GM12878 (cell line): Measurements from ENCODE around the gene CPNE4. TPM values are rescaled to one million over a fixed set of nuclear protein-coding genes. Genes with fewer than 3 reads are reported as not detected.
A peak's percentile ranks its signal among the peaks of the same experiment; 100 is the strongest.

Experiments
- ATAC-seq: fragments of 200-7000 bp; cut with Tn5 transposase; 3 replicates; pipeline ENCODE4 v1.9.1; 2020; ENCODE audit warnings: mild to moderate bottlenecking, moderate library complexity
- BruUV-seq: library from RNA; stranded (reverse); fragments of 400-500 nt; replicated peaks from 2 replicates; lab custom pipeline; 2021; lab: Mats Ljungman, UMichigan
- CTCF ChIA-PET: fragments of 300-600 bp; sonication (Branson Sonifier 250); formaldehyde crosslinking; extraction: SDS; loops from one replicate; lab custom pipeline; 2021; ENCODE audit warnings: inconsistent platforms; lab: Yijun Ruan, JAX
- POLR2A ChIA-PET: fragments of 350-600 bp; formaldehyde crosslinking; extraction: SDS; loops from one replicate; lab custom pipeline; 2021; ENCODE audit warnings: inconsistent platforms; lab: Charles Lee
- RAD21 ChIA-PET: fragments of 300-600 bp; sonication (Branson Sonifier 250); formaldehyde crosslinking; loops from one replicate; lab custom pipeline; 2023; ENCODE audit warnings: antibody characterized with exemption; ENCODE audit not compliant: unreplicated experiment; lab: Charles Lee
- SMC1A ChIA-PET: fragments of 300-600 bp; sonication (Branson Sonifier 250); formaldehyde crosslinking; loops from one replicate; lab custom pipeline; 2023; ENCODE audit not compliant: unreplicated experiment, uncharacterized antibody; lab: Charles Lee
- DNase-seq: peaks from one replicate; pipeline ENCODE4 v3.0.0-alpha.2; 2011; ENCODE audit warnings: low read depth, low spot score
- FAIRE-seq: peaks from 3 replicates; lab custom pipeline; 2011; peaks lifted over from hg19 to GRCh38; lab: Jason Lieb, UNC
- H2AFZ ChIP-seq: 2 replicates; pipeline ENCODE4 v1.6.0; 2011; ENCODE audit warnings: low read depth, low read length, control low read depth; ENCODE audit not compliant: control insufficient read depth
- H3K27ac ChIP-seq: 2 replicates; pipeline ENCODE4 v1.5.1; 2011; ENCODE audit warnings: control low read depth; ENCODE audit not compliant: control insufficient read depth, insufficient read depth
- H3K27me3 ChIP-seq, 2 experiments: replicated peaks in 1 of 2; 2 replicates each; pipeline versions ENCODE4 v1.6.0 to v1.6.1; 2011; ENCODE audit warnings: low read length in 1 of 2; ENCODE audit not compliant: control insufficient read depth in 2 of 2, insufficient read depth in 2 of 2
- H3K36me3 ChIP-seq, 2 experiments: 2 replicates each; pipeline ENCODE4 v1.5.1; 2011; ENCODE audit warnings: low read length in 1 of 2; ENCODE audit not compliant: control insufficient read depth in 2 of 2, insufficient read depth in 2 of 2
- H3K4me1 ChIP-seq: 2 replicates; pipeline ENCODE4 v1.6.1; 2011; ENCODE audit warnings: mild to moderate bottlenecking, low read length, moderate library complexity, mixed read lengths; ENCODE audit not compliant: control insufficient read depth, insufficient read depth
- H3K4me2 ChIP-seq: 2 replicates; pipeline ENCODE4 v1.6.0; 2011; ENCODE audit warnings: control low read depth; ENCODE audit not compliant: control insufficient read depth, insufficient read depth
- H3K4me3 ChIP-seq: fragments of 200-600 bp; sonication (generic); 2 replicates; pipeline ENCODE4 v1.5.1; 2016
- H3K79me2 ChIP-seq: 2 replicates; pipeline ENCODE4 v1.6.0; 2011; ENCODE audit warnings: low read length; ENCODE audit not compliant: control insufficient read depth, insufficient read depth
- H3K9ac ChIP-seq: 2 replicates; pipeline ENCODE4 v1.8.0; 2011; ENCODE audit warnings: low read length, control low read depth, mixed read lengths; ENCODE audit not compliant: control insufficient read depth, insufficient read depth
- H3K9me3 ChIP-seq: replicated peaks from 3 replicates; pipeline ENCODE4 v1.5.1; 2011; ENCODE audit warnings: mild to moderate bottlenecking, low read length; ENCODE audit not compliant: control insufficient read depth, insufficient read depth
- H4K20me1 ChIP-seq: 2 replicates; pipeline ENCODE4 v1.6.0; 2011; ENCODE audit not compliant: control insufficient read depth, insufficient read depth
- CBX5 ChIP-seq: sonication (generic); IDR thresholded peaks from 2 replicates; pipeline ENCODE4 v1.6.1; 2016; ENCODE audit warnings: low read depth, moderate library complexity, mild to moderate bottlenecking, inconsistent platforms
- CHD1 ChIP-seq: IDR thresholded peaks from 2 replicates; pipeline ENCODE4 v1.6.1; 2012; ENCODE audit warnings: low read depth, low read length, improper control_type of control experiment
- CHD4 ChIP-seq: fragments of 200-600 bp; sonication (generic); IDR thresholded peaks from 2 replicates; pipeline ENCODE4 v1.6.1; 2016; ENCODE audit warnings: mild to moderate bottlenecking
- CREM ChIP-seq: IDR thresholded peaks from 2 replicates; pipeline ENCODE4 v1.6.1; 2014; ENCODE audit warnings: antibody characterized with exemption, low read depth
- DPF2 ChIP-seq: fragments of 450-650 bp; IDR thresholded peaks from 2 replicates; pipeline ENCODE4 v1.6.1; 2017; ENCODE audit warnings: mild to moderate bottlenecking
- EP300 ChIP-seq, 2 experiments: fragments of 150-350 bp in 1 of 2; IDR thresholded peaks; 2 replicates each; pipeline ENCODE4 v1.6.1; 2011 to 2012; ENCODE audit warnings: low read depth in 2 of 2, low read length in 2 of 2, borderline replicate concordance in 1 of 2, improper control_type of control experiment in 1 of 2, inconsistent platforms in 1 of 2; ENCODE audit not compliant: control insufficient read depth in 1 of 2
- IRF3 ChIP-seq: fragments of 450-650 bp; IDR thresholded peaks from 2 replicates; pipeline ENCODE4 v1.6.1; 2014; ENCODE audit warnings: mild to moderate bottlenecking
- POLR2A ChIP-seq: IDR thresholded peaks from 2 replicates; pipeline ENCODE4 v1.6.1; 2011; ENCODE audit warnings: low read depth, mild to moderate bottlenecking, low read length
- POLR2AphosphoS5 ChIP-seq: IDR thresholded peaks from 2 replicates; pipeline ENCODE4 v1.6.1; 2011; ENCODE audit warnings: mild to moderate bottlenecking, low read length, inconsistent platforms
- RAD51 ChIP-seq: fragments of 450-650 bp; IDR thresholded peaks from 2 replicates; pipeline ENCODE4 v1.6.1; 2016; ENCODE audit warnings: moderate library complexity, mild to moderate bottlenecking, inconsistent platforms
- SREBF2 ChIP-seq: IDR thresholded peaks from 2 replicates; pipeline ENCODE4 v1.6.1; 2012; ENCODE audit warnings: mild to moderate bottlenecking, low read length
- STAT1 ChIP-seq: fragments of 450-650 bp; conservative IDR thresholded peaks from 2 replicates; pipeline ENCODE4 v1.6.1; 2014; ENCODE audit warnings: antibody characterized with exemption, mild to moderate bottlenecking
- SUPT20H ChIP-seq: IDR thresholded peaks from 2 replicates; pipeline ENCODE4 v1.6.1; 2011; ENCODE audit warnings: low read depth, mild to moderate bottlenecking, low read length, moderate library complexity, borderline replicate concordance; ENCODE audit not compliant: control insufficient read depth
- SUZ12 ChIP-seq: fragments of 200-600 bp; sonication (generic); IDR thresholded peaks from one replicate; pipeline ENCODE4 v1.6.1; 2018; ENCODE audit warnings: antibody characterized with exemption, mild to moderate bottlenecking; ENCODE audit not compliant: unreplicated experiment
- YBX1 ChIP-seq: fragments of 450-650 bp; IDR thresholded peaks from 2 replicates; pipeline ENCODE4 v1.6.1; 2016; ENCODE audit warnings: antibody characterized with exemption
- ZNF274 ChIP-seq: IDR thresholded peaks from one replicate; pipeline ENCODE4 v1.8.0; 2011; ENCODE audit not compliant: insufficient read length, insufficient read depth
- WGBS: methylation state at CpG from one replicate; pipeline ENCODE4 v1.1.6; 2016; ENCODE audit warnings: low lambda C conversion rate; ENCODE audit not compliant: insufficient replicate concordance, insufficient coverage; ENCODE audit errors: missing lambda C conversion rate; 5-methylcytosine and 5-hydroxymethylcytosine counted together
- in situ Hi-C: fragments of 300-500 bp; cut with MboI; formaldehyde crosslinking; loops from 9 replicates; pipeline ENCODE4 v1.14.3; 2018; ENCODE audit warnings: mixed read lengths
- intact Hi-C: fragments of 100-400 bp; cut with micrococcal nuclease; formaldehyde crosslinking; loops from one replicate; pipeline ENCODE4 v1.14.2; 2022; ENCODE audit not compliant: unreplicated experiment
- polyA plus RNA-seq, 11 experiments: library from polyadenylated mRNA; depleted of rRNA in 4 of 11; unstranded in 6 of 11; stranded (reverse) in 5 of 11; fragments of >200 nt; fragmentation: Nextera tagmentation in 4 of 11; fragmentation: Illumina TruSeq in 1 of 11; extraction: Ambion mirVana in 4 of 11; extraction: Trizol in 1 of 11; gene quantifications; 1 replicate in 1 of 11; 2 replicates in 10 of 11; pipeline versions ENCODE4 v1.2.1 to v1.2.3, GENCODE V29; 2011 to 2016; ENCODE audit warnings: inconsistent platforms in 2 of 11, missing spikeins in 2 of 11, low read depth in 1 of 11
- total RNA-seq, 4 experiments: library from RNA; depleted of rRNA in 3 of 4; stranded (reverse); fragments of >200 nt in 3 of 4; fragmentation: Illumina TruSeq in 1 of 4; extraction: Trizol in 1 of 4; gene quantifications; 2 replicates each; pipeline versions ENCODE4 v1.2.1 to v1.2.3, GENCODE V29; 2013 to 2021
- TF ChIP-seq, protein P1 (sequence below): fragments of 150-350 bp; IDR thresholded peaks from 2 replicates; pipeline ENCODE4 v1.6.1; 2016; ENCODE audit warnings: low read depth, low read length
- TF ChIP-seq, protein P2 (sequence below): IDR thresholded peaks from 2 replicates; pipeline ENCODE4 v1.6.1; 2011; ENCODE audit warnings: borderline replicate concordance, low read depth, mild to moderate bottlenecking, moderate library complexity, mixed read lengths, low read length; ENCODE audit not compliant: insufficient read depth; ENCODE audit errors: extremely low read length

Gene CPNE4
- total and polyA plus RNA-seq, 10 of the 15 experiments (the other 5 are each of a cell fraction or from before 2014, with no cell fraction given), result 0.17 to 1.9 (median 0.48) TPM; not detected in 1

DNA sequence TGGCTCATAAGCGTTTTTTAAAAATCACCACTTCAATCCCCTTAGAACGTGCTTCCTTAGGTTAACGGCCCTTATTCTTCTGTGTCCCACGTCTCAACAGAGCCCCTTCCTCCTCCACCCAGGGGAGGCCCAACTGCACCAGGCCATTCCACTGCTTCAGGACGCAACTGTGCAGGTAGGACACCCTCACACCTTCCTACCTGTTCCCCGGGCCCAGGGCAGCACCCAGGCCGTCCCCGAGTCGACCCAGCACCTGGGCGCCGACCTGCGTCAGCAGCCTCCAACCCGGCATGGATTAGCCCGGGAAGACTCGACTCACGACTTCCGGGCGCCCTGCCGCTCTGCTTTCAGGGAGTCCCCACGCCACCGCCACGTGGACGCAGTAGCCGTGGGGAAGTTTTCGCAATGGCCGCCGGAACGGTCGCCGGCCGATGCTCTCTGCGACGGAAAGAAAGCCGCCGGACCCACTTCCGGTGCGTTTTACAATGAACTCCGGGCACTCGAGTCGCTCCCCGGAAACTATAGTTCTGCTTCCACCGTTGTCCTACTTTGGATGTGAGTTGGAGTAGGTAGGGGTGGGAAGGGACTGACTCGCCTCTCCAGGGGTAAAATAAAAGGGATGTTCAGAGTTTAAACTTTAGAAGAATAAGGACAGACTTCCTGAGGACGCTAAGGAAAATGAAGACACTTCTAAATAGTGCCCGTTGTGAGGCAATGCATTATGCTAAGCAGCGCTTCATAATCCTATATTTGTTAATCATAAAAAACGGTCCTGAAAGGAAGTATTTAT is 532.1 kb downstream of the CPNE4 start, which contains the start of gene MRPL3:
MRPL3 (minus strand) TSS at position 442 of the 790 bp plus-strand sequence; CDS start at position 292, 150 bp downstream.
- POLR2A ChIA-PET, result no interaction called here
- peak within 1 kb of the TSS; percentile 87 for H3K4me3 ChIP-seq
- intact Hi-C loops, result no loop called here
- H2AFZ ChIP-seq, result peak within 1 kb of the TSS; percentile 97
- H3K9ac ChIP-seq, result peak within 1 kb of the TSS; percentile 82
- H3K27me3 ChIP-seq, result no peaks in the 10 kb centered on the region
- in situ Hi-C loops, result no loop called here
- BruUV-seq, result no TSS peak
- peak within 1 kb of the TSS; percentile 73 for H3K4me2 ChIP-seq
- CTCF ChIA-PET, result no interaction called here
- H3K4me1 ChIP-seq, result no peaks in the 10 kb centered on the region
- FAIRE-seq (peak; percentile 27), DNase-seq (peak; percentile 44), ATAC-seq (peak; percentile 95)
- H3K36me3 ChIP-seq, result peaks cover 0 to 20% of the 10 kb centered on the region in 2 experiments; a peak in 1 of 4 replicates
- WGBS, result 4% methylated on average over 47 of the region's 47 CpGs
- H3K27ac ChIP-seq, result peak within 1 kb of the TSS; percentile 61
- no peaks in the 10 kb centered on the region for H4K20me1 ChIP-seq
- SMC1A ChIA-PET, result no interaction called here
- H3K9me3 ChIP-seq, result no peaks in the 10 kb centered on the region
- peaks cover 36% of the 10 kb centered on the region for H3K79me2 ChIP-seq
- RAD21 ChIA-PET, result no interaction called here
- peak; percentile 75; the same call in 1 of the 2 replicates for TF ChIP-seq DPF2
- TF ChIP-seq EP300 (IDR thresholded peaks at IDR 0.05; ENCODE audit: borderline replicate concordance in 1 of 2, control insufficient read depth in 1 of 2, low read depth in 2 of 2, low read length in 2 of 2), result no peak; a peak in 1 of 4 replicates
- TF ChIP-seq SUPT20H, result no peak
- TF ChIP-seq RAD51, result peak; percentile 51; the same call in 1 of the 2 replicates
- TF ChIP-seq, protein P1, sequence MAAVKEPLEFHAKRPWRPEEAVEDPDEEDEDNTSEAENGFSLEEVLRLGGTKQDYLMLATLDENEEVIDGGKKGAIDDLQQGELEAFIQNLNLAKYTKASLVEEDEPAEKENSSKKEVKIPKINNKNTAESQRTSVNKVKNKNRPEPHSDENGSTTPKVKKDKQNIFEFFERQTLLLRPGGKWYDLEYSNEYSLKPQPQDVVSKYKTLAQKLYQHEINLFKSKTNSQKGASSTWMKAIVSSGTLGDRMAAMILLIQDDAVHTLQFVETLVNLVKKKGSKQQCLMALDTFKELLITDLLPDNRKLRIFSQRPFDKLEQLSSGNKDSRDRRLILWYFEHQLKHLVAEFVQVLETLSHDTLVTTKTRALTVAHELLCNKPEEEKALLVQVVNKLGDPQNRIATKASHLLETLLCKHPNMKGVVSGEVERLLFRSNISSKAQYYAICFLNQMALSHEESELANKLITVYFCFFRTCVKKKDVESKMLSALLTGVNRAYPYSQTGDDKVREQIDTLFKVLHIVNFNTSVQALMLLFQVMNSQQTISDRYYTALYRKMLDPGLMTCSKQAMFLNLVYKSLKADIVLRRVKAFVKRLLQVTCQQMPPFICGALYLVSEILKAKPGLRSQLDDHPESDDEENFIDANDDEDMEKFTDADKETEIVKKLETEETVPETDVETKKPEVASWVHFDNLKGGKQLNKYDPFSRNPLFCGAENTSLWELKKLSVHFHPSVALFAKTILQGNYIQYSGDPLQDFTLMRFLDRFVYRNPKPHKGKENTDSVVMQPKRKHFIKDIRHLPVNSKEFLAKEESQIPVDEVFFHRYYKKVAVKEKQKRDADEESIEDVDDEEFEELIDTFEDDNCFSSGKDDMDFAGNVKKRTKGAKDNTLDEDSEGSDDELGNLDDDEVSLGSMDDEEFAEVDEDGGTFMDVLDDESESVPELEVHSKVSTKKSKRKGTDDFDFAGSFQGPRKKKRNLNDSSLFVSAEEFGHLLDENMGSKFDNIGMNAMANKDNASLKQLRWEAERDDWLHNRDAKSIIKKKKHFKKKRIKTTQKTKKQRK, result no peak
- no peak for TF ChIP-seq ZNF274
- 0 out of 2 replicates have a peak, but pooled peaks have one; percentile 64 for TF ChIP-seq CHD1
- TF ChIP-seq SREBF2, result peak; percentile 70
- peak; percentile 94 for TF ChIP-seq POLR2A
- peak; percentile 87 for TF ChIP-seq CREM
- peak; percentile 45; the same call in 1 of the 2 replicates for TF ChIP-seq IRF3
- TF ChIP-seq, protein P2, sequence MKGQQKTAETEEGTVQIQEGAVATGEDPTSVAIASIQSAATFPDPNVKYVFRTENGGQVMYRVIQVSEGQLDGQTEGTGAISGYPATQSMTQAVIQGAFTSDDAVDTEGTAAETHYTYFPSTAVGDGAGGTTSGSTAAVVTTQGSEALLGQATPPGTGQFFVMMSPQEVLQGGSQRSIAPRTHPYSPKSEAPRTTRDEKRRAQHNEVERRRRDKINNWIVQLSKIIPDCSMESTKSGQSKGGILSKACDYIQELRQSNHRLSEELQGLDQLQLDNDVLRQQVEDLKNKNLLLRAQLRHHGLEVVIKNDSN, result peak; percentile 35
- peak; percentile 100 for TF ChIP-seq CBX5
- TF ChIP-seq YBX1, result no peak
- TF ChIP-seq POLR2AphosphoS5, result peak; percentile 80
- TF ChIP-seq SUZ12, result no peak
- TF ChIP-seq STAT1, result peak; percentile 92
- TF ChIP-seq CHD4, result no peak
